Activated T-helper 1 cell treated with anti-CD3 and anti-CD28 coated beads, Interleukin-12 subunit alpha, Interleukin-12 subunit beta, Interleukin-2, Interleukin-4 antibody, amounts not matched to agents 30 ng/mL and 10 ng/mL and 1 ng/mL, durations not matched to agents 14 hours and 24 hours and 36 hours (primary cell): ENCODE measurements around the gene TCF4. TPM values are rescaled to one million over a fixed set of nuclear protein-coding genes. Genes with fewer than 3 reads are reported as not detected.

Source experiments
- DNase-seq: peaks from one replicate; pipeline ENCODE4 v3.0.0; 2021; ENCODE audit warnings: low spot score
- H3K27ac Mint-ChIP-seq: one replicate; pipeline ENCODE4 v1.8.0; 2021; ENCODE audit warnings: mild to moderate bottlenecking, mixed read lengths
- H3K27me3 Mint-ChIP-seq: one replicate; pipeline ENCODE4 v1.8.0; 2022; ENCODE audit warnings: mild to moderate bottlenecking, moderate library complexity, mixed read lengths; ENCODE audit not compliant: insufficient read depth
- H3K36me3 Mint-ChIP-seq: one replicate; pipeline ENCODE4 v1.8.0; 2021; ENCODE audit warnings: low read depth, mixed read lengths
- H3K4me1 Mint-ChIP-seq: one replicate; pipeline ENCODE4 v1.8.0; 2021; ENCODE audit warnings: low read depth, mixed read lengths
- H3K4me3 Mint-ChIP-seq: one replicate; pipeline ENCODE4 v1.8.0; 2021; ENCODE audit warnings: mild to moderate bottlenecking, moderate library complexity, mixed read lengths
- H3K9me3 Mint-ChIP-seq: one replicate; pipeline ENCODE4 v1.8.0; 2021; ENCODE audit warnings: mixed read lengths
- intact Hi-C: fragments of 100-400 bp; cut with micrococcal nuclease; formaldehyde crosslinking; loops from one replicate; pipeline ENCODE4 v1.15.1; 2024
- total RNA-seq: library from RNA; stranded (reverse); gene quantifications from 2 replicates; pipeline ENCODE4 v1.2.3, GENCODE V29; 2022

Gene TCF4
- total RNA-seq, 1 donor from 2014 or later: 1.8 TPM

- DNase-seq: no peak
- H3K4me3 Mint-ChIP-seq: no peak overlapping the region
- H3K4me1 Mint-ChIP-seq: no peaks in the 10 kb centered on the region
- no peaks in the 10 kb centered on the region for H3K9me3 Mint-ChIP-seq
- intact Hi-C loops: loop anchor here (2.0 kb wide), 1 partner anchor 54 kb away; no protein-coding TSS in a partner anchor
- no peak overlapping the region for H3K27ac Mint-ChIP-seq
- H3K27me3 Mint-ChIP-seq: peaks cover 3% of the 10 kb centered on the region
- no peaks in the 10 kb centered on the region for H3K36me3 Mint-ChIP-seq
These were observed 165.4 kb downstream of the TCF4 start for GRCh38 chr18:55422456-55423180.

GRCh38 chr18:55421615-55422419 lies 166.2 kb downstream of the TCF4 start:
- Mint-ChIP-seq H3K36me3 (no peaks in the 10 kb centered on the region), H3K9me3 (no peaks in the 10 kb centered on the region), H3K4me1 (no peaks in the 10 kb centered on the region), H3K27me3 (peaks cover 3% of the 10 kb centered on the region), H3K4me3 (no peak overlapping the region), H3K27ac (no peak overlapping the region)
- intact Hi-C loops: loop anchor here (2.0 kb wide), 1 partner anchor 55 kb away; no protein-coding TSS in a partner anchor
- DNase-seq: no peak

DNA sequence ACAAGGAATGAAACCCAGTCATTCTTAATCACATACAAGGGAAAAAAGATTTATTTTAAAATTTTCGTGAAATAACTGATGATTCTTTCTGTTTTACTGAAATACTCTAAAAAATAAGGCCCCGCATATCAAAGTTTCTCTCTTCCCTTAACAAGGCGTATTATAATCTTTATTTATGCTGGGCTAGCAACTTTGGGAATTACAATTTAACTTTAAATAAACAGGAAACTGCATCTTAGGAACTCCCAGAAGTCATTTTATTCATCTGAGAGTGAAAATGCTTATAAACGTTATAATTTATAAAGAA lies 166.7 kb downstream of the TCF4 start:
- no peaks in the 10 kb centered on the region for H3K4me1 Mint-ChIP-seq
- peaks cover 3% of the 10 kb centered on the region for H3K27me3 Mint-ChIP-seq
- no peak overlapping the region for H3K4me3 Mint-ChIP-seq
- intact Hi-C loops: no loop called here
- no peak for DNase-seq
- no peaks in the 10 kb centered on the region for H3K36me3 Mint-ChIP-seq
- H3K27ac Mint-ChIP-seq: no peak overlapping the region
- H3K9me3 Mint-ChIP-seq: no peaks in the 10 kb centered on the region

GRCh38 chr18:55420665-55421307 lies 167.2 kb downstream of the TCF4 start:
- H3K27me3 Mint-ChIP-seq: peaks cover 3% of the 10 kb centered on the region
- no peak for DNase-seq
- H3K36me3 Mint-ChIP-seq: no peaks in the 10 kb centered on the region
- H3K27ac Mint-ChIP-seq: no peak overlapping the region
- intact Hi-C loops: no loop called here
- H3K9me3 Mint-ChIP-seq: no peaks in the 10 kb centered on the region
- no peaks in the 10 kb centered on the region for H3K4me1 Mint-ChIP-seq
- no peak overlapping the region for H3K4me3 Mint-ChIP-seq

DNA sequence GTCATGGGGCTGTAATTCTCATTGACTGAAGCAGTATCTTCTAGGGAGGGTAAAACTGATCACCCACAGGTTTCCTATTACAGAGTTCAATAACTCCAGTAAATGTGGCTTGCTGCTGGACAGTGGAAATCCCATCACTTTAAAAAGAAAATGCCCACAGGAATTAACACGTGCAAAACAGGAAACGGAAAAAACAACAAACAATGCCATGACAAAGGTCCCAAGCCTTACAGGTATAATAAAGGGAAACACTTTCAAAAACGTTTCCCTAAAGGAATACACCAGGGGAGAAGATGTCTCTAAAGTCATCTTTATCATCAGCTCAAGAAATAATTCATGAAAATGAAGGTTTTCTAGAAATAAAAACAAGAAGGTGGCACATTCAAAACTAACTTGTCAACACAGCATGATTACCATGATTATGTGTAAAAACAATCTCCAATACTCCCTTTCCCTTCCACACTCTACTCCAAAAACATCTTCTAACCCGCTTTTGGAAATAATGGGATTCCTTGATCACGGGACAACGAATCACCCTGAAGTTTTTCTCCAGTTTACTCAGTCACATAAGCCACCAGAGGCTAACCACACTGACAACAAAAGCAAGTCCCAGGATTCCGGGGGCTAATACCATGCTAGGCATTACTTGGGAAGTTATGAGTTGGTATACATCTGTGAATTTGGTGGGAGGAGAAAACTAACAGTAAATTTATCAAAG lies 167.9 kb downstream of the TCF4 start:
- no peaks in the 10 kb centered on the region for H3K36me3 Mint-ChIP-seq
- H3K27ac Mint-ChIP-seq: no peak overlapping the region
- intact Hi-C loops: loop anchor here (5.0 to 10.0 kb wide), 4 partner anchors 67 to 345 kb away; partner anchors contain the start of gene TCF4
- DNase-seq: no peak
- H3K4me1 Mint-ChIP-seq: no peaks in the 10 kb centered on the region
- H3K27me3 Mint-ChIP-seq: peaks cover 5% of the 10 kb centered on the region
- no peaks in the 10 kb centered on the region for H3K9me3 Mint-ChIP-seq
- no peak overlapping the region for H3K4me3 Mint-ChIP-seq

- Mint-ChIP-seq H3K36me3 (no peaks in the 10 kb centered on the region), H3K9me3 (no peaks in the 10 kb centered on the region), H3K27me3 (peaks cover 5% of the 10 kb centered on the region), H3K4me3 (no peak overlapping the region), H3K27ac (no peak overlapping the region), H3K4me1 (no peaks in the 10 kb centered on the region)
- DNase-seq: no peak
- intact Hi-C loops: loop anchor here (5.0 to 10.0 kb wide), 4 partner anchors 68 to 345 kb away; partner anchors contain the start of gene TCF4
These were observed 168.7 kb downstream of the TCF4 start for GRCh38 chr18:55419132-55419946.

GRCh38 chr18:55418439-55418838 lies 169.6 kb downstream of the TCF4 start:
- intact Hi-C loops: loop anchor here (5.0 to 10.0 kb wide), 4 partner anchors 69 to 346 kb away; partner anchors contain the start of gene TCF4

DNA sequence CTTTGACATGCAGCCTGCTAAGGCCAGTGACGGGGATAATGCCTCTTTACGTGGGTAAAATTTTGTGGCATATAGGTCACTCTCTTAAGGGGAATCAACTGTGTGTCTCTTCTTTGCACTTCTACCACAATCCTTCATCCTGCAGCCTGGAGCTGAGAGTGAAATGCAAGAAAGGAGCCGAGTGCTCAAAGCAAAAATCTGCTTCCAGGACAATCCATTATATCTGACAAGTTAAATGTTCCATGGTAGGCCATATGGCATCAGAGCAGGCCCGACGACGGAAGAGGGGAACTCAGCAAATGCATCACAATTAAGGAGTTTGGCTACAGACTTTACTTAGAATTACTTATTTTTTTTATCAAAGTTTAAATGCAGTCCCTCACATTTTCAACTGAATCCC lies 171.2 kb downstream of the TCF4 start:
- intact Hi-C loops: loop anchor here (5.0 to 10.0 kb wide), 4 partner anchors 71 to 348 kb away; partner anchors contain the start of gene TCF4

More at GRCh38 chr18:55418439-55418838, 169.6 kb downstream of the TCF4 start:
- no peaks in the 10 kb centered on the region for H3K9me3 Mint-ChIP-seq
- no peaks in the 10 kb centered on the region for H3K36me3 Mint-ChIP-seq
- peaks cover 5% of the 10 kb centered on the region for H3K27me3 Mint-ChIP-seq
- no peak overlapping the region for H3K4me3 Mint-ChIP-seq
- H3K4me1 Mint-ChIP-seq: no peaks in the 10 kb centered on the region
- no peak overlapping the region for H3K27ac Mint-ChIP-seq
- no peak for DNase-seq

DNA sequence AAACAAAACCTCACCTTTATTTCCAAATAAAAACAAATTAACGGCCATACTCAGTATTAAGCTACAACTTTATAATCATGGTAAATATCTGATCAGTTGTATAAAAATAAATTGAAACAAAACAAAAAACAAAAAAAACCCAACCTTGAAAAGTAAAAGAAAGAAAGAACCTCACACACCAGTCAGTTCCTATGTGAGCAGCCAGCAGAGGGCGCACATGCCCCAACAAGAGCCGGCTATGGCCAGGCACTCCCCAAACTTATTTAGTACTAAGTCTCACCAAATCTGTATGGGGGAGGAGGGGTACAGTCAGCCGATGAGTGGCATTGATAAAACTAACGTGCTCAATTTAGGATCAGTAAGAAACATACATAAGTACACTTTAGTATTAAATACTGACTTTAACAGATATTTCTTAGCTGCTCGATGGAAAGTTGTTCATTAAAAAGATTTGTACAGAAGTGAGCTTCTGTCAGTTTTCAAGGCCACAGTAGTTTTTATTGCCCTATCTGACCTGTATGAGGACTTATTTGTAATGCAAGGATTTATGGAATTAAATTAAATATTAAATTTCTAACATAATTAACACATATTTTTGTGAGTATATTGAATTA lies 172.6 kb downstream of the TCF4 start:
- DNase-seq: peak; percentile 48
- intact Hi-C loops: loop anchor here (1.0 to 10.0 kb wide), 7 partner anchors 72 to 1294 kb away; partner anchors contain the start of gene TCF4
- H3K27ac Mint-ChIP-seq: no peak overlapping the region
- H3K4me1 Mint-ChIP-seq: no peaks in the 10 kb centered on the region
- no peaks in the 10 kb centered on the region for H3K9me3 Mint-ChIP-seq
- H3K36me3 Mint-ChIP-seq: no peaks in the 10 kb centered on the region
- H3K27me3 Mint-ChIP-seq: peaks cover 1% of the 10 kb centered on the region
- H3K4me3 Mint-ChIP-seq: no peak overlapping the region

More for the DNA sequence above, 171.2 kb downstream of the TCF4 start:
- H3K27me3 Mint-ChIP-seq: peaks cover 5% of the 10 kb centered on the region
- no peak overlapping the region for H3K4me3 Mint-ChIP-seq
- no peaks in the 10 kb centered on the region for H3K4me1 Mint-ChIP-seq
- H3K9me3 Mint-ChIP-seq: no peaks in the 10 kb centered on the region
- no peaks in the 10 kb centered on the region for H3K36me3 Mint-ChIP-seq
- H3K27ac Mint-ChIP-seq: no peak overlapping the region
- DNase-seq: no peak

- intact Hi-C loops: loop anchor here (2.0 to 10.0 kb wide), 3 partner anchors 170 to 350 kb away; partner anchors contain the start of gene TCF4
- H3K4me3 Mint-ChIP-seq: no peak overlapping the region
- no peaks in the 10 kb centered on the region for H3K9me3 Mint-ChIP-seq
- DNase-seq: no peak
- H3K4me1 Mint-ChIP-seq: no peaks in the 10 kb centered on the region
- H3K27ac Mint-ChIP-seq: no peak overlapping the region
- H3K36me3 Mint-ChIP-seq: no peaks in the 10 kb centered on the region
- H3K27me3 Mint-ChIP-seq: peaks cover 1% of the 10 kb centered on the region
These were observed 173.5 kb downstream of the TCF4 start for GRCh38 chr18:55414475-55414874.

DNA sequence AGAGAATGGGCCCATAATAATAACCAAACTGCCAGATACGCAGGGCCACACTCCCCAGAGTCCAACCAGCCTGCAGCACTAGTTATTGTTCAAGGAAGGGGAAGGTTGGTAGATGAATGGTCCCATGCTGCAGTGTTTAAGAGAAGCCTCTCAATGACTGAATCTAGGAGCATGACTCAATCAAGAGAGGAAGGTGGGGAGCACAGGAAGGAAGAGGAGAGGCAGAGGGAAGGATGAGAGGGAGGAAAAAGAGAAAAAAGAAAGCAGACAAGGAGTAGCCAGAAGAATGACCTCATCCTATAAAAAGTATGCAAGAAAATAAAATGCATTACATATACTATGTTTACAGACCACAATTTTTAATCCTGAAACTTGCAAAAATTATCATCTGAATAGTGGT lies 174.5 kb downstream of the TCF4 start:
- Mint-ChIP-seq H3K4me1 (no peaks in the 10 kb centered on the region), H3K27ac (no peak overlapping the region), H3K36me3 (no peaks in the 10 kb centered on the region), H3K4me3 (no peak overlapping the region), H3K27me3 (peaks cover 1% of the 10 kb centered on the region), H3K9me3 (no peaks in the 10 kb centered on the region)
- intact Hi-C loops: loop anchor here (10.0 kb wide), 2 partner anchors 171 to 351 kb away; partner anchors contain the start of gene TCF4
- no peak for DNase-seq
